Right renal cortex interstitium (tissue), 3 donors: ENCODE data around the gene MINDY4. TPM values are rescaled to one million over a fixed set of nuclear protein-coding genes. Genes with fewer than 3 reads are reported as not detected.

ENCODE experiments used
- DNase-seq, 3 donors: peaks; one replicate each; pipeline ENCODE4 v3.0.0-alpha.2; 2013; ENCODE audit warnings: low read depth in 3 of 3, low spot score in 2 of 3
- polyA plus RNA-seq, 3 donors: library from polyadenylated mRNA; unstranded; fragments of 120-200 nt; gene quantifications; one replicate each; pipeline ENCODE4 v1.2.1, GENCODE V29; 2013; ENCODE audit not compliant: insufficient read length in 3 of 3

Gene MINDY4
- polyA plus RNA-seq, 3 donors = 10.7 to 11.4 (median 10.8) TPM

DNA sequence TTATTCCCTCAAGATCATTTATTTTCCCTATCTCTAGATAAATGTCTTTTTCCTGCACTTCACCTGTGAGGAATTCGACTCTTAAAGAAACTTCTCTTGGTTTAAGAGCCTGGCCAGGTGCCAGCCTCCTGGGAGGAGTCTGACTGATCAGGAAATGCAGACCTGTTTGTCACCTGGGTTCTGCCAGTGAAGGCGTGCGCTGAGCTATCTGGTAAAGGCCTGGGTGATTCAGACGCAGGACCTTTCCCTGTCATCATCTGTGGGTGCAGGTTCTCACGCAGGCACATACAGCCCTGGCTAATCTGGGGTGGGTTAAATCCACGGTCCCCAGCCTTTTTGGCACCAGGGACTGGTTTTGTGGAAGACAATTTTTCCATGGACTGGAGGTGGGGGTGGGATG lies 75.2 kb downstream of the MINDY4 start:
- DNase-seq = no peak

DNA sequence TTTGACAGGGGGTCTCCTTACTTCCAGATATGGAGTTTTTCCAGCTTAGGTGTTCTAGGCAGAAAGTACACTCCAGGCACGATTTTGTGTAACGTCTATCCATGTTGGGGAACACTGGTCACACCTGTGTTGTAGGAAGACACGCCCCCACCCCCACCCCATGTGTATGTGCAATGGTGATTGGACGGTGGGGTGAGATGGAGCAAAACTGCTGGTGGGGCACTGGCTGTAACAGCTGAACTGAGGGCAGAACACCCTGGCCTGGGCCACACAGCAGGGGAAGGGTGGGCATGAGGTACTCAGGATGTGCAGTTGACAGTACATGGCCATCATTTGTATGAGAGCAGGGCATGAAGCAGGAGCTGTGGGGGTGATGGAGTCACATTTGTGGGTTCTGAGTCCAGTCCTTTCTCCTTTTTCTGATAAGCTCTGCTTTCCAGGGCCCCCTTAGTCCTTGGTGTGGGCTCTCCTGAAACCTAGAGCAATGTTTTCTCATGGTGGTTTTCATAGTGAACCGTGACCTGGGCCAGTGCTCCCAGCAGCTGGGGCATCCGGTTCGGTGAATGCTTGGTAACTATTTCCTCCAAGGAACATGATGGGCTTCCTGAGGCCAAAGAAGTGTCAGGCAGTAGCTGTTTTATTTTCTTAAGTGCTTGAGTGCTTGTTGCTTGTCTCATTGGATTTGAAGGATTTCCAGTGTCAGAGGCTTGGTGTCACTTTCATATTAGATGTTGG lies 77.1 kb downstream of the MINDY4 start:
- DNase-seq = no peak

DNA sequence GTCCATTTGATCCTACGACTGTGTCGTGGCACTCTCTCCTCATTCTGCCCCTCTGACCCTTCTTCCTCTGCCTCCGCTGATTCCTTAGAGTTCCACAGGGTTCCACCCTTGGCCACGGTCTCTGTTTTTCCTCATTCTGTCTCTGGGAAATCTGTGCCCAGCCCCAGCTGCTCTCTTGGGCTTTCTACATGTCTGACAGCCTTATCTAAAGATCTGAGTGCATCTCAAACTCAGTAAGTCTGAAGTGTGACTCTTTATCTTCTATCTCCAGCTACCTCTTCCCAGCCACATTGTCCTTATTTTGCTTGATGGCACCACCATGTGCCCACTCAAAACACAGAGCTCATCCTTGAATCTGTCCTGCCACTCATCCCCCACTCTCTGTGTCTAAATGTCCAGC lies 78.3 kb downstream of the MINDY4 start:
- no peak for DNase-seq

DNA sequence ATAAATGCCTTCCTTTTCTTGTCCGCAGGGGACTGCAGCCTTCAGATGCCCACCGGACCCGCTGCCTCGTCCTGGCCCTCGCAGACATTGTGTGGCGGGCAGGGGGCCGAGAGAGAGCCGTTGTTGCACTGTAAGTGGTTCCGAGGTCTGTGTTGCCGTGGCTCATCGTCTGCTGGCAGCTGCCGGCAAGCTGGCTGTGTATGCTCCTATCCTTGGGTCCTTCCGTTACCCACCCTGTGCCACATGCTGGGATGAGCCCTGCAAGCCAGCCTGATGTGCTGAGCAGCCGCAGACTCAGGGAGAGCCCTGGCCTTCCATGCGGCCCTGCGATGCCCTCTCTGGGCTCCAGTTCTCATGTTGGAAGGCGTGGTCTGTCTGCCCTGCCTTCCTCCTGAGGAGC lies 79.2 kb downstream of the MINDY4 start:
- no peak for DNase-seq

DNA sequence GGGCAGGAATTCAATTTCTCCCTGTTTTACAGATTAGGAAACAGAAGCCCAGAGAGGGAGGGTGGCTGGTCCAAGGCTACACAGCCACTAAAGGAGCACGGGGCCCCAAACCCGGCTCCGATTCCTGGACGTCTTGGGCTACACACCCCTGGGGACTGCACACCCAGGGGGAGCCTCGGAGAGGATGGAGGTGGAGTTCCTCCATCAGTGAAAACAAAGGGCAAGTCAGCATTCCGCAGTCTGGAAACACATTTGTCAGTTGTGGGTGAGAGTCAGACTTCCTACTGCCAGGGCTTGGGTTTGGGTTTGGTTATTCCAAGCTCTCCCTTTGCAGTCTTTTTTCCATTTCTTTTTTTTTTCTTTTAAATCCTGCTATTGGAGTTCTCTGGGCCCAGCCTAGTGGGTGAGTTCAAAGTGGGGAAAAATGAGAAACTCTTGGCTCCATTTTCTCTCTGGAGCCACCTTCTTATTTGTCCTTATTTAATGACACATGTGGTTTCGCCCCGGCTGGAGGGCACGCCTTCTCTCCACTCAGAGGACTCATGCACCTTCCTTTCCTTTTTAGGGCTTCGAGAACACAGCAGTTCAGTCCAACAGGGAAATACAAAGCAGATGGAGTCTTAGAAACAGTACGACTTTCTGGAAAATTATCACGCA lies 80.6 kb downstream of the MINDY4 start:
- DNase-seq = no peak

DNA sequence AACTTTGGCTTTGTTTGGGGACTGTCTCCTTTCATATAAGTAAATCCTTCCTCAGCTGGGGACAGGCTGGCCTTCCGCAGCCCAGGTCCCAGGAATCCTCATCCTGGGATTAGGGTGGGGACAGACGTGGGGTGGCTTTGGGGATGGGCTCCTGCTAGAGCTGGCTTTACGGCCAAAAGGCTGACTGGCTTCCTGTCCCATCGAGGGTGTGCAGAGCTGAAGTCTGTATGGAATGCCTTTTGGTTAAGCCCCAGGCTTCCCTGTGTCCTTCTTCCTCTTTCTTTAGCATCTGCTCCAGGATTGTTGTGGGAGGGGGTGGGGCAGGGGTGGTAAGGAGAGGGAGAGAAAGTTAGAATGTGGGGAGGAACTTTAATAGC lies 81.1 kb downstream of the MINDY4 start:
- DNase-seq = no peak

DNA sequence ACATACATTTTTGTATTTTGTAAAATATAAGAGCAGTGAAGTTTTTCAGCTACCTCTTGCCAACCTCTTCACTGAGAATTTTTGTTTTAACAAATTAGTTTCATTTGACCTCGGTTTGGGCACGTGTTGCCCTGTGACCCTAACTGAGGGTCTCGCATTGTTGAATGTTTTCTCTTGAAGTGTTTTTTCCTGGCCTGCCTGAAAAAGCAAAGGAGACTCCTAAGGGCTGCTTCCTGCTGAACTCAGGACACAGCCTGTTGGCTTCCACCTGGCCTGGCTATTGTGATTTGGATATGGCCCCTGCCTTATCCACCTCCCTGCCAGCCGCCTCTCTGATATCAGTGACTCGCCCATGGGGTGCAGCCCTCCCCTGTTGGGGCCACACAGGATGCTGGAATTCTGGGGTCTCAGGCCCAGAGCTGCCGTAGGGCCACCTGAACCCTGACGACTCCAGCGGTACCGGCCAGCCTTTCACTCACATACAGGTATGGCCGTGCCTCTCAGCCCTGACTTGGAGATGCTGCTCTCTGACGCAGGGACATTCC lies 81.6 kb downstream of the MINDY4 start:
- DNase-seq = no peak

DNA sequence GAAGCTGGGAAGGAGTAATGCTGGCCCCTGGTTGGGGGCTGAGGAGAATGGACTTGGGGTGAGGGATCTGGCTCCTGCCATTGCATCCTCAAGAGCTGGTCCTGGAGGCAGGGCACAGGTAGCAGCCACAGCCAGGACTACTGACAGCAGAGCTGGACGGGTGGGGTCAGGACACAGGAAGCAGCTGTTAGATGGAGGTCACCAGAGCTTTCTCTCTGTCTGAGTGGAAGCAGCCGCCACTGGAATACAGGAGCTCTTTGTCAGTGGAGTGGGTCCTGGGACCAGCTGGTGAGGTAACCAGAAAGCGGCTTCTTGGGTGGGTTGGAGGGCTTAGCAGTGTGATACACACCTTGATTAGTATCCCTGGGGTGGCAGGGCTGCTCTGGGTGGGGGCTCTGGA lies 82.4 kb downstream of the MINDY4 start:
- DNase-seq = no peak

DNA sequence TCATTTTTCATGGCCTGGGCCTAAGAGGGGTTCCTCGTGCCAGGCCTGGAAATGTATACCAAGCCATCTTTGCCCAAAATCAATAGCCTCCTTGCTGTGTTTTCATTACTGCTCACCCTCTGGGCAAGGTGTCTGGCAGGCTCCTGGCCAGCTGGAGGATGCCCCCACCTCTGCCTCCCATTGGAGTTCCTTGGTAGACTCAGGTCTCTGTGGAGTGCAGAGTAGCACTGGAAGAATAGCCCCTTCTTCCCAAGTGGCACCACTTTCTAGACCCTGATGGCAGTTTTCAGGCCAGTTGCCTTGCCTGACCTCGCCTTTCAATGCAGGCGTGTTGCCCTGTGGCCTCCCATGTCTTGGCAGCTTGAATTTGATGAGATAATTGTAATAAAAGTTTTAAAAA lies 84.7 kb downstream of the MINDY4 start:
- no peak for DNase-seq

DNA sequence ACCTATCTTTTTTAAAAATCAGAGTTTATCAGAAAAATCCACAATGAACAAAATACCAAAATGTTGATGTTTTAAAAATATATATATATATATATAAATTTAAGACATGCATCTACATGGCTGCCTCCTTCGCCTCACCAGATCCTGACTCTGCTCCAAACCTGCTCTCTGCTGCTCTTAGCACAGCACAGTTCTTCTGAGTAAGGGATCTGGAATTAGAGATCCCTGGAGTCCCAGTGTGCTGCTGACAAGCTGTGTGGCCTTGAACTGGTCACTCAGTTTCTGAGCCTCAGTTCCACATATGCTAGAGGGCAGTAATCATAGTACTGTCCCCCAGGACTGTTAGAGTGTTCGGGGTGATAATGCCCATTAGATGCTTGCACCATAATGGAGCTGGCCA lies 87.4 kb downstream of the MINDY4 start:
- DNase-seq = no peak

DNA sequence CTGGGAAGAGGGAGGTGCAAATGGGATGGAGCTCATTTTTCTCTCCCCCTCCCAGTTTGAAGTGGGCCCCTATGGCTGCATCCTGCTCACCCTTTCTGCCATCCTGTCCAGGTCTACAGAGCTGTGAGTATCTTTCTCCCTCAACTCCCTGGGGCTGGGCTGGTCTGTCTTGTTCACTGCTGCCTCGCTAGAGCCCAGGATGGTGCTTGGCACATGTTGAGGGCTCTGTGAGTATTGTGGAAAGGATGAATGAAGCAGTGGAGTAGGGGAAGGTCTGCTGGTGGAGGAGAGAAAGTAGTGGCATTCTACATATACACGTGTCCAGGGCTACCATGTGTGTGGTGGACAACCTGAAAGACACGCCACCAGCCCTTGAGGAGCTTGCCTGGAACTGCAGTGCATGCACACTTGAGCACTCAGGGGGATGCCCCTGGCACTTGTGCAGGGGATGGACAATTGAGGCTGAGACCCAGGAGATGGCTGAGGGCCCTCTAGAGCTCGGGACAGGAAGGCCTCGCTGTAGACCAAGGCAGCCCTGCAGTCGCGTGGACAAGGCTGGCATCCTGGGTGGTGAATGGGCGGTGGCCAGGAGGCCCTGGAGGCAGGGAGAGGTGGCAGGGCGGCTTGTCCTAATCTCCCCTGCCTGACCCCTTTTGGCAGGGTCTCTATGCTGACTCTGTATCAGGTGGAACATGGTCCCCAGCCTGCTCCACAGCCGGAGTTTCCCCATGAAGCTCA lies 88.2 kb downstream of the MINDY4 start:
- DNase-seq = no peak

DNA sequence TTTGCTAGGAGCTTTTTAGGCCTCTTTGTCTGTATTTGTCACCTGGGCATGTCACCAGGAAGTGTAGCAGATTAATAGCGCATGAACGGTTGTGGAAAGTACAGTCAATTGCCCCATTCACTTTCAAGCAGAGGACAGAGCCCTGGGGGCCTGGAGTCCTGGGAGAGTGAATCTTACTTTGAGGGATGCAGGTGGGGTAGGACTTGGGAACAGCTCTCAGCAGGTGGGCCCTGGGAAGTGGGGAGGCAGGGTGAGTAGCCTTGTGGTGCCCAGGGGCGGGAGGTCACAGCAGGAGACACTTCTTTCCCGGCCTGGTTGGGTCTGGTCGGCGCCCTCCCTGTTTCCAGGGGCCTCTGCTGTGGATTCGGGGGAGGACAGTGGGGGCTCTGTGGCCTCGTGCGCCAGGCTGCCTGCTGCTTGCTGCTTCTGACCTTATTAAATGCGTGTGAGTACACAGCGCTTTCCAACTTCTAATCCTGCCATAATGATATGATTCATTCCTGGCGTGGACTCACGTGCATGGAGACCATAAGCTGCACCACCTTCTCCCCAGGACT lies 88.8 kb downstream of the MINDY4 start:
- no peak for DNase-seq

DNA sequence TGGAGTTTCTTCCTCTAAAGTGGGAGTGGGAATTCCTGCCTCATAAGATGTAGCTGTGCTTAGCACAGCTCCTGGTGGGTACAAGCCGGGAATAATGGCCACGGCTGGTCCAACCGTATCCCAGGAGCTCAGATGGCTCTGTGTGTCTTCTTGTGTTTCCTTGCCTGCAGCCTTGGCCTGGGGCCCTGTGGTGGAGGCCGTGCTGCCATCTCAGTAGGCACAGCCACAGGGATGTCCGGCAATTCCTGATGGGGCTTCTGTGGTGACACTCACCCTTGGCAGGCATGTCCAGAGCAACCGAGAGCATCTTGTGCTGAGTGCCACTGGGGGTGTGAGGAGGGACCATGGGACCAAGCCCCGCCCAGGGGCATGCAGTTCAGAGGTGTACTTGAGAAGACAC lies 90.4 kb downstream of the MINDY4 start:
- DNase-seq = no peak

DNA sequence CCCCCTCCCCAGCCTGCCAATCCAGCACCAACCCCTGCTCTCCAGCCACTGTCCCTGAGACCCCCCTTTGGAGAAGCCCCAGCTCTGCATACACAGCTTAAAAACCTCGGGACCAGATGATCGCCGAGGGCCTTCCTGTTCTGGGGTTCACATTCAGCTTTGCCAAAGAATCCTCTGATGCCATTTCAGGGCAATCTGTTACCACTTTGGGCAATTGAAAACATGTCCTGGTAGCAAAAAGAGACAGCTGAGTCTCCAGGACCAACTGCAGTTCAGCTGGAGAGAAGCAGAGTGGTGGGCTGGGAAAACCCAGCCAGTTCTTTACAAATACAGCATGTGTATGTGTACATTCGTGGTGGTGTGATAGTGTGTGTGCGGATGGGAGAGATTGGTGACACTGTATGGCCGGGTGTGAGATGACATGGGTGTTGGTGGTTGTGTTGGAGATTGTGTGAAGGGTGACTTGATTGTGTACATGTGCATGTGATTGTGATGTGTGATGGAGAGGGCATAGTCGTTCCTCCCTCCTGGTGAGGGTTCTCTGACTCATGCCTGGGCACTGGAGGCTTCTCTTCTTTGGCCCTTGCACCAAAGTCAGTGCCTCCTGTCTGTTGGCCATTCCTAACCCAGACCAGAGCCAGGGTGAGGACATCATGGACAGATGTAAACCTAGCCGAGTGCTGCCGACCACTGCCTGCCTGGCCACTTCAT lies 91.9 kb downstream of the MINDY4 start:
- DNase-seq = no peak

DNA sequence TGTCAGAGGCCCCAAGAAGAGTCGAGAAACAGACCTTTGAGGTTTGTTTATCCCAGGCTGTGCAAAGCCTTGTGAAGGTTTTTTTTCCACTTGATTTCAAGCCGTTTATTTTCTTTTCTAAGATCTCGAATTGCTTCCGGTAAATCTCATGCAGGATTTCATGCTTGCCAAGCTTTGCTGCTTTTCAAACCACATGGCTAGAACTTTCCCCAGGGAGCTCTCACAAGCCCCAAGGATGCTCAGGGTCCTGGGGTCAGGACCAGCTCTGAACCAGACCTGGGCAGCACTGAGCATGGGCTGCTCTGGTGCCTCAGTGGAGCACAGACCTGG lies 92.5 kb downstream of the MINDY4 start:
- no peak for DNase-seq

DNA sequence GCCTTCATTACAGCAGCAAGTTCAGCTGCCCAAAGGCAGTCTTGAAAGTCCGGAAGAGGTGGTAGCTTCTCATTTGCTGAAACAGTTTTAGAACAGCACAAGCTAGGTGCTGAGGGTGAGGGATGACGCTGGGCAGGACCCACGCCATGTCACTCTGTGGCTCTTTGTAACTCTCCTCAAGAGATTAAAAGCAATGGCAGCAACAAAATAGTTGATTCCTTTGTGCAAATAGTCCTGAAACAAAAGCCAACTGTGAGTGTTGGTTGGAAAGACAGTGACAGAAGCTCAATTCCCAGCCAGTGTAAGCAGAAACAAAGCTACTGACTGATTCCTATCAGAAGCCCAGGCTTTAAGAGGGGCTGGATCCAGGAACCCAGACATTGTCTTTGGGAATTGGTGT lies 92.9 kb downstream of the MINDY4 start:
- no peak for DNase-seq

DNA sequence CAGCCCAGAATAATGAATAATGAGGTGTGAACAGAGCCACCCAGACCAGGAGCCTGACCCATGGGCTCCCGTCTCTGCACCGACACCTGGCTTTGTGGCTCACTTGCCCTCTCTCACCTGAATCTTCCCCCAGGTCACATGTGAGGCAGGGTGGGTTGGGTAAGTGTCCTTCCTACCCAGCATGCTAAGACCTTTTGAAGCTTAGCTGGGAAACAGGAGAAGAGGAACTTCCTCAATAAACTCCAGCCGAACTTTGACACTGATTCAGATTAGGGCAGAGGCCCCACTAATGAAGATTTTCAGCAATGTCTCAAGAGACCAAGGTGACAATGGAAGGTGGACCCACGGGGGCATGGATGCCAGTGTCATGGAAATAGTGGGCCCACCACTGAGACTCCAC lies 93.9 kb downstream of the MINDY4 start:
- no peak for DNase-seq

DNA sequence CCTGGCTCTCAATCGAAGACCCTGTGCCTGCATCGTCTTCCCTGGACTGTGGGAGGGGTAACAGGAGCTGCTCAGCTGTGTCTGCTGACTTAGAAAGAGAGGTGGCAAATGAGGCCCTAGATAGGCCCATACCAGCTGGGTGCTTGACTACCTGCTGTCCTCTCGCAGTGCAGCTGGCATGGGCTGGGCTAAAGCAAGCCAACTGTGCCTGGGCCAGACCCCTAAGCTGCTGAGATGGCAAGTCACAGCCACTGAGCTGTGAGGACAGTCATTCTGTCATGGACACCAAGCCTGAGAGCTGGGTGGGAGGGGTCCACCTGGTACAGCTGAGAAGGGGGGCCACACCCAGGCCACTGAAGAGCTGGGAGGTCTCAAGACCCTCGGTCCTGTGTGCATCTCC lies 94.6 kb downstream of the MINDY4 start:
- no peak for DNase-seq

DNA sequence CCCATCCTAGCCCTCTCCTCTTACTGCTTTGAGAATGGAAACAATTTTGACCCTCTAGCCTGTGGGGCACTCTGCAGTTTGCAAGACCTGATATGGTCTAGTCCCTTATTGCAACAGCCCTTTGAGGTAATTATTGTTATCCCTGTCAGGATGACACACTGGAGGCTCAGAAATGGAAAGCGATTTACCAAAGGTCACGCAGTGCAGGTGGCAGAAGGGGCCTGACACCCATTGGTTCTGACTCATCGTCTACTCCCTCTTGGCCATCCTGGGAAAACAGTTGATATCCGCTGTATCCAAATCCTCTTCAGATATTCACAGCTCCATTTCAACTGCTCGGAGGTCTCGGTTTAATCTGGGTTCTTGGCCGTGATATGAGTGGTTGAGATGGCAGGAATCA lies 95.7 kb downstream of the MINDY4 start:
- no peak for DNase-seq

DNA sequence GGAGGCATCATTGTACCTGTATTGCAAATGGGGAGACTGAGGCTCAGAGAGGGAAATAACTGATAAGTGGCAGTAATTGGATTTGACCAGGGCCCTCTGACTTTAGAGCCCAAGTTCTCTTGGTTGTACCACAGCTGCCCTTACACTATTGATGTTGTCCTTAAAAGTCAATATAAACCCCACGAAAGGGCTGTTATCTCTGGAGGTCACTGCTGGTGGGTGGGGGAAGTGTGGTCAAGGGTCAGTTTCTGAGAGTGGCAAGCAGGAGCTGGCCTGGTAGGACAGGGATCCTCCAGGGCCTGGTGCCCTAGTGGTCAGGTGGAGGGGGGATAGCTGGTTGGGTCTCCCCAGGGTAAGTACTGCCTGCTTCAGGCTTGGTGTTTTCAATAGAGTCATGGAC lies 96.3 kb downstream of the MINDY4 start:
- no peak for DNase-seq
